Measurements from ENCODE around the gene DENND2A.
"Not testable (repeated sequence)": the region's sequence is repeated elsewhere in the genome, so short reads cannot be mapped to it uniquely, and the experiment has no call there.

DNA sequence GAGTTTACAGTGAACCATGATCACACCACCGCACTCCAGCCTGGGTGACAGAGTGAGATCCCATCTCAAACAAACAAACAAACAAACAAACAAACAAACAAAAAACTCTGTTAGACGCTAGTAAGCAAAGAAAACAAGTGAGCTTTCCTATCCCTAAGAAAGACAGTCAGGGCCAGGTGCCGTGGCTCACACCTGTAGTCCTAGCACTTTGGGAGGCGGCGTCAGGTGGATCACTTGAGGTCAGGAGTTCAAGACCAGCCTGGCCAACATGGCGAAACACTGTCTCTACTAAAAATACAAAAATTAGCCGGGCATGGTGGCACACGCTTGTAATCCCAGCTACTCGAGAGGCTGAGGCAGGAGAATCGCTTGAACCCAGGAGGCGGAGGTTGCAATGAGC, 36.3 kb upstream of the DENND2A start:
- not testable (repeated sequence) for TF ChIP-seq POLR2A, EP300 (IDR thresholded peaks at IDR 0.05)
- TF ChIP-seq, protein P1, sequence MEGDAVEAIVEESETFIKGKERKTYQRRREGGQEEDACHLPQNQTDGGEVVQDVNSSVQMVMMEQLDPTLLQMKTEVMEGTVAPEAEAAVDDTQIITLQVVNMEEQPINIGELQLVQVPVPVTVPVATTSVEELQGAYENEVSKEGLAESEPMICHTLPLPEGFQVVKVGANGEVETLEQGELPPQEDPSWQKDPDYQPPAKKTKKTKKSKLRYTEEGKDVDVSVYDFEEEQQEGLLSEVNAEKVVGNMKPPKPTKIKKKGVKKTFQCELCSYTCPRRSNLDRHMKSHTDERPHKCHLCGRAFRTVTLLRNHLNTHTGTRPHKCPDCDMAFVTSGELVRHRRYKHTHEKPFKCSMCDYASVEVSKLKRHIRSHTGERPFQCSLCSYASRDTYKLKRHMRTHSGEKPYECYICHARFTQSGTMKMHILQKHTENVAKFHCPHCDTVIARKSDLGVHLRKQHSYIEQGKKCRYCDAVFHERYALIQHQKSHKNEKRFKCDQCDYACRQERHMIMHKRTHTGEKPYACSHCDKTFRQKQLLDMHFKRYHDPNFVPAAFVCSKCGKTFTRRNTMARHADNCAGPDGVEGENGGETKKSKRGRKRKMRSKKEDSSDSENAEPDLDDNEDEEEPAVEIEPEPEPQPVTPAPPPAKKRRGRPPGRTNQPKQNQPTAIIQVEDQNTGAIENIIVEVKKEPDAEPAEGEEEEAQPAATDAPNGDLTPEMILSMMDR (IDR thresholded peaks at IDR 0.05) = not testable (repeated sequence)
